K562 (cell line): ENCODE measurements around the gene TLE3. TPM values are rescaled to one million over a fixed set of nuclear protein-coding genes. Genes with fewer than 3 reads are reported as not detected.

Source experiments
- CBFA2T3 ChIP-seq: fragments of 450-650 bp; IDR thresholded peaks from 2 replicates; pipeline ENCODE4 v1.6.1; 2017
- CHD4 ChIP-seq: fragments of 200-600 bp; sonication (generic); IDR thresholded peaks from 3 replicates; pipeline ENCODE4 v1.6.1; 2012; ENCODE audit warnings: low read depth, mild to moderate bottlenecking, mixed read lengths, low read length, inconsistent platforms; ENCODE audit not compliant: insufficient read depth, insufficient replicate concordance, poor library complexity, severe bottlenecking
- CUX1 ChIP-seq: fragments of 200-800 bp; sonication (Bioruptor generic); IDR thresholded peaks from 2 replicates; pipeline ENCODE4 v1.6.1; 2016; ENCODE audit warnings: missing genetic modification characterization, missing compliant biosample characterization
- EZH2 ChIP-seq: IDR thresholded peaks from 2 replicates; pipeline ENCODE4 v1.6.1; 2012; ENCODE audit warnings: low read depth, mild to moderate bottlenecking, inconsistent platforms, low read length, borderline replicate concordance
- FOXK1 ChIP-seq: sonication (generic); formaldehyde crosslinking; IDR thresholded peaks from 2 replicates; pipeline ENCODE4 v1.8.0; 2022; ENCODE audit warnings: missing genetic modification reagents, mild to moderate bottlenecking, borderline replicate concordance
- FUS ChIP-seq: fragments of 200-400 bp; formaldehyde crosslinking; optimal IDR thresholded peaks from 2 replicates; pipeline ENCODE3; 2017; ENCODE audit warnings: low read depth, low read length
- MCM2 ChIP-seq: fragments of 450-650 bp; IDR thresholded peaks from 2 replicates; pipeline ENCODE4 v1.6.1; 2017; ENCODE audit warnings: low read depth, mild to moderate bottlenecking
- MEF2A ChIP-seq: IDR thresholded peaks from 2 replicates; pipeline ENCODE4 v1.6.1; 2011; ENCODE audit warnings: low read depth, mild to moderate bottlenecking, low read length, moderate library complexity; ENCODE audit not compliant: control insufficient read depth
- POLR3A ChIP-seq: IDR thresholded peaks from 2 replicates; pipeline ENCODE4 v1.6.1; 2011; ENCODE audit warnings: borderline replicate concordance, mild to moderate bottlenecking, moderate library complexity; ENCODE audit not compliant: insufficient read length, insufficient read depth; ENCODE audit errors: extremely low read depth
- RBBP5 ChIP-seq: fragments of 200-600 bp; sonication (generic); IDR thresholded peaks from 2 replicates; pipeline ENCODE4 v1.6.1; 2012; ENCODE audit warnings: borderline replicate concordance, mild to moderate bottlenecking, low read length, control low read depth, inconsistent platforms; ENCODE audit not compliant: insufficient read depth, poor library complexity, severe bottlenecking
- SAFB ChIP-seq: fragments of 200-400 bp; formaldehyde crosslinking; IDR thresholded peaks from 2 replicates; pipeline ENCODE4 v1.6.1; 2017; ENCODE audit warnings: low read depth, low read length, borderline replicate concordance
- TFAM ChIP-seq: fragments of 250-450 bp; sonication (Bioruptor Pico); conservative IDR thresholded peaks from 2 replicates; pipeline ENCODE4 v1.5.0; 2021; ENCODE audit warnings: mild to moderate bottlenecking, moderate library complexity
- THRB ChIP-seq: fragments of 450-650 bp; formaldehyde crosslinking; conservative IDR thresholded peaks from 2 replicates; pipeline ENCODE4 v1.4.0; 2022; ENCODE audit warnings: mild to moderate bottlenecking, missing genetic modification characterization
- XRCC5 ChIP-seq: fragments of 200-400 bp; formaldehyde crosslinking; IDR thresholded peaks from 2 replicates; pipeline ENCODE4 v1.6.1; 2017; ENCODE audit warnings: low read depth, mild to moderate bottlenecking, low read length
- ZNF146 ChIP-seq: IDR thresholded peaks from one replicate; pipeline ENCODE4 v1.6.1; 2018; ENCODE audit warnings: missing compliant biosample characterization; ENCODE audit not compliant: unreplicated experiment
- ZNF263 ChIP-seq: sonication (generic); formaldehyde crosslinking; IDR thresholded peaks from 2 replicates; pipeline ENCODE4 v1.8.0; 2022; ENCODE audit warnings: mild to moderate bottlenecking, missing genetic modification reagents, borderline replicate concordance
- ZNF282 ChIP-seq: sonication (generic); formaldehyde crosslinking; IDR thresholded peaks from 2 replicates; pipeline ENCODE4 v1.8.1; 2023; ENCODE audit warnings: missing genetic modification reagents
- ZNF57 ChIP-seq: fragments of 450-650 bp; formaldehyde crosslinking; IDR thresholded peaks from 2 replicates; pipeline ENCODE4 v1.4.0; 2020; ENCODE audit warnings: mild to moderate bottlenecking, moderate library complexity
- ZNF778 ChIP-seq: fragments of 450-650 bp; formaldehyde crosslinking; IDR thresholded peaks from 2 replicates; pipeline ENCODE4 v1.4.0; 2020; ENCODE audit warnings: mild to moderate bottlenecking, moderate library complexity
- polyA plus RNA-seq, 8 experiments: library from polyadenylated mRNA; depleted of rRNA in 4 of 8; stranded (reverse) in 5 of 8; unstranded in 3 of 8; fragments of >200 nt; fragmentation: Nextera tagmentation in 2 of 8; fragmentation: Illumina TruSeq in 1 of 8; extraction: Ambion mirVana in 2 of 8; extraction: Trizol in 1 of 8; gene quantifications; 2 replicates each; pipeline versions ENCODE4 v1.2.1 to v1.2.3, GENCODE V29; 2011 to 2014; ENCODE audit warnings: inconsistent platforms in 1 of 8, missing spikeins in 1 of 8
- total RNA-seq, 7 experiments: library from RNA; depleted of rRNA in 6 of 7; stranded (reverse); fragments of >200 nt in 6 of 7; fragmentation: Illumina TruSeq in 2 of 7; extraction: Trizol in 2 of 7; gene quantifications; 2 replicates each; pipeline versions ENCODE4 v1.2.1 to v1.2.3, GENCODE V29; 2011 to 2021; ENCODE audit warnings: low replicate concordance in 1 of 7
- TF ChIP-seq, protein P1 (sequence below): fragments of 450-650 bp; IDR thresholded peaks from 2 replicates; pipeline ENCODE4 v1.6.1; 2016; ENCODE audit warnings: low read depth, mild to moderate bottlenecking, moderate library complexity

TLE3 gene
- total and polyA plus RNA-seq, 9 of the 15 experiments (the other 6 are each of a cell fraction or from before 2014, with no cell fraction given): 1.5 to 84.2 (median 14.1) TPM

- no peak for TF ChIP-seq ZNF778 (CRISPR knock-in tag)
- TF ChIP-seq EZH2: no peak
- no peak for TF ChIP-seq ZNF57
- peak; percentile 71 for TF ChIP-seq RBBP5
- no peak for TF ChIP-seq ZNF282 (CRISPR knock-in tag)
- peak; percentile 96 for TF ChIP-seq THRB
- TF ChIP-seq FOXK1 (CRISPR knock-in tag): no peak
- TF ChIP-seq CBFA2T3: no peak
- peak; percentile 67; the same call in 1 of the 2 replicates for TF ChIP-seq ZNF263 (CRISPR knock-in tag)
- TF ChIP-seq SAFB: no peak
- peak; percentile 55 for TF ChIP-seq FUS
- no peak for TF ChIP-seq POLR3A
- TF ChIP-seq TFAM (CRISPR knock-in tag): no peak
- no peak for TF ChIP-seq MCM2
- TF ChIP-seq XRCC5: no peak
- TF ChIP-seq CUX1 (CRISPR knock-in tag): no peak; the same call in 1 of the 2 replicates
- TF ChIP-seq MEF2A: no peak
- no peak for TF ChIP-seq CHD4
- no peak for TF ChIP-seq ZNF146 (CRISPR knock-in tag)
- TF ChIP-seq, protein P1, sequence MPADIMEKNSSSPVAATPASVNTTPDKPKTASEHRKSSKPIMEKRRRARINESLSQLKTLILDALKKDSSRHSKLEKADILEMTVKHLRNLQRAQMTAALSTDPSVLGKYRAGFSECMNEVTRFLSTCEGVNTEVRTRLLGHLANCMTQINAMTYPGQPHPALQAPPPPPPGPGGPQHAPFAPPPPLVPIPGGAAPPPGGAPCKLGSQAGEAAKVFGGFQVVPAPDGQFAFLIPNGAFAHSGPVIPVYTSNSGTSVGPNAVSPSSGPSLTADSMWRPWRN: no peak
Measured at GRCh38 chr15:70097321-70098152, at the start of gene TLE3 (continued).
